ENCODE data around the gene CAMTA1.
"Not testable (repeated sequence)": the region's sequence is repeated elsewhere in the genome, so short reads cannot be mapped to it uniquely, and the experiment has no call there.

CAMTA1 gene

DNA sequence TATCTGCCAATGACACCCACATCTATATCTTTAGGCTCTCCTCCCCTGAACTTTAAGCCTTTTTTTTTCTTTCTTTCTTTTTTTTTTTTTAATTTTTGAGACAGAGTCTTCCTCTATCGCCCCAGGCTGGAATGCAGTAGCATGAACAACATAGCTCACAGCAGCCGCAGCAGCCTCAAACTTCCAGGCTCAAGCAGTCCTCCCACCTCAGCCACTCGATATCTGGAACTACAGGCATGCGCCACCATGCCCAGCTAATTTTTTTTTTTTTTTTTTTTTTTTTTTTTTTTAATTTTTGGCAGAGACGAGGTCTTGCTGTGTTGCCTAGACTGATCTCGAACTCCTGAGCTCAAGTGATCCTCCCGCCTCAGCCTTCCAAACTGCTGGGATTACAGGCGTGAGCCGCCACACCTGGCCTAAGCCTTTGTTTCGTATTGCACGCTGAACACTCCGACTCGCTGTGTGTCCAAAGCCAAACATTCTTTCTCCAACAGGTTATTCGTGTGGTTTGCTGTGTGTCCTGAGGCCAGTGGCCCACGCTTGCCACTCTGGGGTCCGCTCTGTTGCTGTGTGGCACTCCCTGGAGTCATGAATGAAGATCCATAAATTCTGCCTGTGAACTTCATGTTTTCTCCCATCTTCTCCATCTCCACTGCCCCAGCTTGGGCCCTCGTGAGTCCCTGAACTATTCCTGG, 119.4 kb downstream of the CAMTA1 start:
- no peak for DNase-seq (ENCODE audit: low read depth in 2 of 3, low spot score in 1 of 3)

DNA sequence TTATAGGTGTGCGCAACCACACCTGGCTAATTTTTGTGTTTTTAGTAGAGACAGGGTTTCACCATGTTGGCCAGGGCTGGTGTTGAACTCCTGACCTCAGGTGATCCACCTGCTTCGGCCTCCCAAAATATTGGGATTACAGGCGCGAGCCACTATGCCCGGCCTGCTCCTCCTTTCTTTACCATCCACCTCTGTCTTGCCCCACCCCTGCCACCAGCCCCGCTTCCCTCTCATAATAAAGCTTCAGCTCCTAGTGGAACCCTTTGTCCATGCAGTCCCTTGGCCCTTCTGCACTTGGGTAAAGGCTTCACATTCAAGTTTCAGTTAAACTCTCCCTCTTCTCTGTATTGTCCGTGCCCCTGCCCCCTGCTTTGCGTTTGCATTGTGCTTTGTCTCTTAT, 120.1 kb downstream of the CAMTA1 start:
- DNase-seq (ENCODE audit: low read depth in 2 of 3, low spot score in 1 of 3), result no peak

DNA sequence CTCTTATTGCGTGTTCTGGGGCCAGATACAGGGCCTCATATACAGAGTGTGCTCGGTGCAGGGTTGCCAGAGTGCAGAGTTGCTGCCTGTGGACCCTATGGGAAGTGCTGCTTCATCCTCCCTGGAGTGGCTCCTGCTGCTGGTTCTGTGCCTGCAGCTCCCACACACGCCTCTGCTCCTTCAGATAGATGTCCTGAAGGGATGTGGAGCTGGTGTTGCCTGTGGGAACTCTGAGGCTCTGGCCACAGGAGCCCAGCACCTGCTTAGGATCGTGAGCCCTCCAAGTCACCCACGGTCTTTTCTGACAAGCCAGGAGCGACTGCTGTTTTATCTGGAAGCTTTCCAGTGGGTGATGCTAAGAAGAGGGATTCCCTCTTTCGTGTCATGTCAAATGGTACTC, 120.5 kb downstream of the CAMTA1 start:
- DNase-seq (ENCODE audit: low read depth in 2 of 3, low spot score in 1 of 3), result no peak

DNA sequence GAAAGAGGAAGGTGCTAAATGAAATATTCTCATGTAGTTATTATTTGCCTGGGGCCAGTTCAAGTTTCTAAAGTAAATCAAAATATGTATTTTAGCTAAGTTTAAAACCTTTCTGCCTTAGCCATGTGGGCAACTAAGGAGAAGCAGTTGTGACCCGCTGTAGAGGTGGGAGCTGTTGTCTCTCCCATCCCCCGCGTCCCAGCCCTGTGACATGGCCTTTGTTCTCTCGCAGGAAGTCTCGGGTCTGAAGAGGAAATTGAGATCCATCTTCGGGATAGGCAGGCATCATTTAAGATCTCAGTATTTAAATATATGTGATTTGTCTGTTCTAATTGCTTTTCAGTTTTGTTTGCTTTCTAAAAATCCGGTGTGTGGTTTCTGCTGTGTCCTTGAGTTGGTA, 121.5 kb downstream of the CAMTA1 start:
- no peak for DNase-seq (ENCODE audit: low read depth in 2 of 3, low spot score in 1 of 3)

DNA sequence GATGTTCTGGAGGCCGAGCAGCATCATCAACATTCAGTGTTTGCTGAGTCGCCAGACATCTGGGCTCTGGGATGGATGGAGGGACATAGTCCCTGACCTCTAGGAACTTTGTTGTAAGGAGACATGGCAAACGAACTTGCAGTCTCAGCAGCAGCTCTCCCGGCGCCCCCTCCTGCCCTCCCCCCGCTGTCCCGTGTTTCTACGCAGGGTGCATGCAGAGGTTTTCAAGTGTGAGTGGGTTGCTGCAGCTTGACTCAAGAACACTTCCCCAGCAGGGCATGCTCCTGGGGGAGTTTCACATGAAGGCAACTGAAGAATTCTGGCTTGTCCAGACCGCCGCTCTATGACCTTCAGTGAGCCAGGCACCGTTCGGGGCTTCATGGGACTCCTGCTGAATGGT, 121.9 kb downstream of the CAMTA1 start:
- DNase-seq (ENCODE audit: low read depth in 2 of 3, low spot score in 1 of 3), result no peak

DNA sequence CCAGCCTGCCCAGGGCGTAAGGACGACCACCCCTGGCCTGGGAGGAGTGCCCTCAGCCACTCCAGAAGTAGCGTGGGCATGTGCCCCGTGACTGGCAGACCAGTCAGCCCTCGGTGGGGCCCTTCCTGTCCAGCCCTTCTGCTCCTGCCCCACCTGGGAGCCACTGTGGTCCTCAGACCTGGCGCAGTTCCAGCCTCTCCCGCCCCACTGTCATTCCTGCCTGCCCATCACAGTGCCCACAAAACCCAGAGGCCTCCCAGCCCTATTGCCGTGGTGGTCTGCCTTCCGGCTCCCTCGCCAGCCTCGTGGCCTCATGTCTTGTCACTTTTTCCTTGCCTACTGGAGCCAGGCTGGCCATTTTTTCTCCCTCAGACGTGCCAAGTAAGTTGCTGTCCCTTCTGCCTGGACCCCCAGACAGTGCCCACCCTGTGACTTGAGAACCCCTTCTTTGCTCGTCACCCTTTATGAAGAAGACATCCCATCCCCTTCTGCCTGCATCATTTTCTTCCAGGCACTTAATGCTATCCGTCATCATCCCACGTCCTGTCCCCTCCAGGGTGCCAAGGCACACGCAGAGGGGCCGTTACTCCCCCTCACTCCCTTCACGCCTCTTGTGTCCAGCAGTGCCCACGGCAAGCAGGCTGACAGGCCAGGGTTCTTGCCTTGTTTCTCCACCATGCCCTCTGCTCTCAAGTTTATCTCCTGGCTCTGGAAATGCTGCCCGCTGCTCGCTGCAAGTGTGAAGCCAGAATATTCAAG, 122.6 kb downstream of the CAMTA1 start:
- no peak for DNase-seq (ENCODE audit: low read depth in 2 of 3, low spot score in 1 of 3)

- no peak for DNase-seq (ENCODE audit: low read depth in 2 of 3, low spot score in 1 of 3)
Observed at GRCh38 chr1:6909401-6909800, 124.1 kb downstream of the CAMTA1 start.

DNA sequence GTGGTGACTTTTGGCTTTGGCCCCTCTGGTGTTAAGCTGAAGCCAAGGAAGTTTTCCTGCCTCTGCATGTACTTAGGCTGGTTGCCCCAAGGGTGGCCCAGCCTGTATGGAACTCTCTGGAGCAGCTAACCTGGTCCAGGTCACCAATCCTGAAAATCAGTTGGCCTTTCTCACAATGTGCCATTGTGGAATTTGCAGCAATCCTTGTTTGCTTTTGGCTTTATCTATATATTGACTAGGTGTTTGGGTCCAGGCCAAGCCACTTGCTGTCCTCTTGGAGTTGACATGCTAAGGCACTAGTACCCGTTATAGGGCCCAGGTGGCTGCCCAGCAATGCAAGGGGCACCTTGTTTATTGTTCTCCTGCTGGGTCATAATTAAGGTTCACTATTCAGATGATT, 124.6 kb downstream of the CAMTA1 start:
- DNase-seq (ENCODE audit: low read depth in 2 of 3, low spot score in 1 of 3), result no peak

DNA sequence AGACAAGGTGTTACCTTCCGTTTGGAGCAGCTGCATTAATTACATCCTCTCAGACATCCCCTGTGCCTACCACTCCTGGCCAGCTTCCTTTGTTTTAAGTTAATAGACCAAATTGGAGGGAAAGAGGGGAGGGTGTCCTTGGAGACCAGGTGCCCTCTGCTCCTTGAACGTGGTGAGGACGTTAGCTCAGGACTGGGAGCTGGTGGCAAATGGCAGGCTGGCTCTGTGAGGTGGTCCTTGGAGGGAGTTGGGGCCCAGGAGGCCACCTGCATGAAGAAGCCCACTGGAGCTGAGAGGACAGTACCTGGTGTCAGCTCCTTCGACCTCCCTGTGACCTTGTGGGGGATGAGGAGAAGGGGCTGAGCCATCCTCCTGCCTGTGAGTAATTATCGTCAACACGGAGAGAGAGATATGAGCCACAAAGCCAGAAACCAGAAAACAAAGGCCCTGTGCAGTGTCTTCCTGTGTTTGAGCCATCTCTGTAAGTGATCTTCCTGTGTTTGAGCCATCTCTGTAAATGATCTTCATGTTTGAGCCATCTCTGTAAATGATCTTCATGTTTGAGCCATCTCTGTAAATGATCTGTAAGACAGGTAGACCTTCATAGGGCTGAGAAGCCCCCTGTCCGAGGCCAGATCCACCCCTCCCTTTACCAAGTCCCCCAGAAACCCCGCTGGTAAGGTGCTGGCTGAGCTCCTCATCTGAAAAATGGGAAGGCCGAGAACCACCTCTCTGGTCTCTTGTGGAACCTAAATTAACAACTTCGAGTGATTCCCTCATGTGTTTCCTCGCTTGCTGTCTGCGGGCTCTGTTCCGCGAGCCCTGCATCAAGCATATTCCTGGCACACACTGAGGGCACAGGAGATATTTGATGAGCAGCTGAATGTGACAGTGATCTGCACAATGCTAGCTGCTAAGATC, 126.0 kb downstream of the CAMTA1 start:
- no peak for DNase-seq (ENCODE audit: low read depth in 2 of 3, low spot score in 1 of 3)

DNA sequence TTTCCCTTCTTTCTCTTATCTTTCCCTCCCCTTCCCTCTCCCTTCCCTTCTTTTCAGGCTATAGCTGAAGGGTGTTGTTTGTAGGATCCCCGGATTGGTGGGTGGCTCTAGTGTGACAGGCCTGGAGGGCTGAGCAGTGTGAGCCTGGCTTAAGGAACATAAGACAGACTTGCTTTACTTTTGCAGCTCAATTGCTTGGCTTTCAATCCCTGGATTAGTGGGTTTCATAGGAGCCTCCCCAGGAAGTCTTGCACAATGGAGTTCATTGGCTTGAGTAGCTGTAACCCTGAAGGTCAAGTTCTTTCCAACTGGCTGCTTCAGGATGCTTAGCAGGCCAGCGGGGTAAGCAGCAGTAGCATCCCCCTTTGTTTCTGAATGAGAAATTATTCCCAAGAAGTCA, 126.7 kb downstream of the CAMTA1 start:
- no peak for DNase-seq (ENCODE audit: low read depth in 2 of 3, low spot score in 1 of 3)

GRCh38 chr1:6912518-6912917, 127.3 kb downstream of the CAMTA1 start:
- DNase-seq (ENCODE audit: low read depth in 2 of 3, low spot score in 1 of 3), result no peak

DNA sequence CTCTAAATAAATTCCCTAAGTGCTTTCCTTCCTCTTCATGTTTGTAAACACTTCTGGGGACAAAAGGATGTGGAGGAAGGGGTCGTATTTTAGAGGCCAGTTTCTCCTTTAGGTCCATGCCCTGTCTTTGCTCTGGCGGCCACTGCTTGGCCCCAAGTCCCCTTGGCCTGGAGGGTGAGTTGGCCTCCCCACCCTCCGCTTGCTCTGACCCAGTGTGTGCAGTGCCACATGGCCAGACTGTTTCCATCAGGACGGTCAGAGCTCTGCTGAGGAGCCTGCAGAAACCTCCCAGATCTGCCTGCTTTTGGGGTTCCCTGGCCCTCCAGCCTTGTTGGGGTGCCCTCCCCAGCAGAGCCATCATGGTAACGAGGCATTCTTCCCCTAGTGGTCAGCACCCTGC, 127.8 kb downstream of the CAMTA1 start:
- no peak for DNase-seq (ENCODE audit: low read depth in 2 of 3, low spot score in 1 of 3)

DNA sequence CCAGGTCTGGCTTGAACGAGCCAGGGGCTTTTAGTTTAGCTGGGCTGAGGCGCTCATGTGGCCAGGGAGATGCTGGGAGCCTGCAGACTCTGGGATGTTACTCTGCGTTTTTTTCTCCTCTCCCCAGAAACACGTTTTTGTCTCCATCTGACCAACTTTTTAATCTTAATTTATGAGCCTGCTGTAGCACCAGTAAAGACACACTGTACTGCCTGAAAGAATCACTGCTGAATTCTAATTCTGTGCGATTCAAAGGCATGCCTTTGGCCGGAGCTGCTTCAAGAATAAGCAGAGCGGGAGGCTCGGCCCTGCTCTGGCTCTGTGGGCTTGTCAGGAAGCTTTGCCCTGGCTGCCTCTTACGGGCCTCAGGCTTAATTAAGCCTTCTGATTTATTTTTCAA, 129.5 kb downstream of the CAMTA1 start:
- DNase-seq (ENCODE audit: low read depth in 2 of 3, low spot score in 1 of 3), result no peak

DNA sequence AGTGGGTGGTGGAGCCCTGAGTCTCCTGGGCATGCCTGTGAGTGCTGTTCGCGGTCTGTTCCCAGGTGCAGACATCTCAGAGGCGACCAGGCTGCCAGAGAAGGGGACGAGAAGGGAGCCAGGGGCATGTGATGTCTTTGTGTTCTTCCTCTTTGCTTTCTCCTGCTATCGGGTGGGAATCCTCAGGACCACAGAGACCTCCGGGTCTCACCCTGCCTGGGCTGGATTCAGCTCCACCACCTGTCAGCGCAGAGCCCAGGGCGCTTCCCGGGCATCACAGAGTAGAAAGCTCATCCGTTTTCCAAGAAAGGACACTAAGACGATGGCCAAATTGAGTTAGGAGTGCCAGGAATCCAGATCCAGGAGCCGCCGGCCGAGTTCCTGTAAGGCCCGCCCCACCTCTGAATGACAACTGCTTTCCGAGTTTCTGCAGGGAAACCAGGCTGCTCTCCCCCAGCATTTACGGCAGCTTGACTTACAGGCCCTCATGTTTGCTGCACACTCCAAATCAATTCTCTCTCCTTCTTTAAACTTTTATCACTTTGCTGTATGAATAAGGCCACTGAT, 130.8 kb downstream of the CAMTA1 start:
- DNase-seq (ENCODE audit: low read depth in 2 of 3, low spot score in 1 of 3), result no peak

DNA sequence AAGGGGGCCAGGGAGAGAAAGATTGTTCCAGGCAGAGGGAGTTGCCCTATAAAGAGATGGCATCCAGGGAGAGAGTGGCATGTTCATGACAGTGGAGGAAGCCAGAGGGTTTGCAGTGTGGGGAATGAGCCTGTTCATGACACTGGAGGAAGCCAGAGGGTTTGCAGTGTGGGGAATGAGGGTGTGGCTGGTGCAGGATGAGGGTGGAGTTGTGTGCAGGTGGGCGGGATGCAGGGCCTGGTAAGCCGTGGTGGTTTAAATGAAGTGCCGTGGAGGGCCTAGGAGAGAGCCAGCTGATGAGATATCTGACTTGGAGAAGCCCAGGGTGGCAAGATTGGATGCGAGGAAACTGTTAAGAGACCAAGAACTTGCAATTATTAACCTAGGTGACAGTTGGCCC, 131.8 kb downstream of the CAMTA1 start:
- no peak for DNase-seq (ENCODE audit: low read depth in 2 of 3, low spot score in 1 of 3)

- no peak for DNase-seq (ENCODE audit: low read depth in 2 of 3, low spot score in 1 of 3)
Observed at GRCh38 chr1:6918186-6918924, 133.1 kb downstream of the CAMTA1 start.

DNA sequence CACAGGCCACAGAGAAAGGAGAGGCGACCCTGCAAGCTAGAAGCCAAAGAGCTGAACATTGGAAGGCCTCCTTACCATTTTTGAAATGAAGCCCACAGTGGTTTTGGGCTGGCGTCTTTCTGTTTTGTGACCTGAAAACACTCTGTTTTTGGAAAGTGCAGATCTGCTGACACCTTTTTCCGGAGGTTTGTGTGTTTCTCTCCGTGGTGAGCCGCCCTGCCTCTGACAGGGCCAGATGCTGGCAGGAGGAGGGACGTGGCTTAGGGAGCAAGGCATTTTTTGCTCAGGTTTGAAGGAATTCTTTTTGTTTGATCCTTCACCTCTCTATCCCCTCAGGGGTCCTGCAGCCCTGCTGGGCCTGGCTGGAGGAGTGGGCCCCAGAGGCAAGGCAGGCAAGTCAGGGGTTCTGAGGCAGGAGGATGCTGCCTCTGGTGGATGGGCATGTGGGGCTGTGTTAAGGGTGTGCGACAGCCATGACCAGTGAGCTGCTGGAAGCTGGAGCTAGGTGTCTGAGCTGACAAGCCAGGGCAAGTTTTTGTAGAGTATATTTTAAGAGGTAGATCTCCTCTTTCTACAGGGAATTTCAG, 133.8 kb downstream of the CAMTA1 start:
- DNase-seq (ENCODE audit: low read depth in 2 of 3, low spot score in 1 of 3), result no peak

GRCh38 chr1:6921506-6921905, 136.3 kb downstream of the CAMTA1 start:
- not testable (repeated sequence) for DNase-seq (ENCODE audit: low read depth in 2 of 3, low spot score in 1 of 3)

DNA sequence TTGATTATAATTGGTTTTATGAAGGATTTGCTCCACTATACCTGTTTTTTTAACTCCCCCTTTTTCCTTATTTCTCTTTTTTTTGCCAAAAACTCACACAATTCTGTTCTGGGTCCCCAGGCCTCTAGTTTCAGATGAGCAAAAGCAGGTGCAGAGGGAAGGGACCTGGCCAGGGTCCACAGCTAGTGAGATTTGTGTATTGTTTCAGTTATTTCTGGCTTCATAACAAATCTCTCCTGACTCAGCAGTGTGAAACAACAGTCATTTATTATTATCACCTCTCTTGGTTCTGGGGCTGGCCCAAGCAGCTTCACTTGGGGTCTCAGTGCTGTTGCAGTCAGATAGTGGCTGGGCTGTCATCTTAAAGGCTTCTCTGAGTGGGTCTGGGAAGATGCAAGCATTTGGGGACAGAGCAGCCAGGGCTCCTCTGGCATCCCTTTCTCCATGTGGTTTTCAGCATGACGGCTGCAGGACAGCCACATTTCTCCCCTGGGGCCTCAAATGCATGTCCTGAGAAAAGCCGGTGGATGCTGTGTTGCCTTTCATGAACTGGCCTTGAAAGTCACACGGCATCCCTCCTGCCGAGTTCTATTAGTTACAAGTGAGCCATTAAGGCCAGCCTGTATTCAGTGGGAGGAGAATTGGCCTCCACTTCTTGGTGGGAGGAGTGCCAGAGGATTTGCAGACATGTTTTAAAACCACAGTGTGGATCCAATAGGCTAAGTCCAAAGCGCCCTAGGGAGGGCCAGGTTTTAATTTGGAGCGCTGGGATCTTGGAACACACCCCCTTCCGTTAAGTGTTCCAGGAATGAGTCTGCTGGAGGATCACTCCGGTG, 137.1 kb downstream of the CAMTA1 start:
- DNase-seq (ENCODE audit: low read depth in 2 of 3, low spot score in 1 of 3), result no peak

- DNase-seq (ENCODE audit: low read depth in 2 of 3, low spot score in 1 of 3), result no peak
Observed at GRCh38 chr1:6923012-6923411, 137.8 kb downstream of the CAMTA1 start.

Data from stimulated activated CD4-positive, alpha-beta T cell treated with anti-CD3 and anti-CD28 coated beads, Interleukin-12 subunit alpha, Interleukin-12 subunit beta, amount 100 ng/mL, for 48 hours (primary cell).